Prostate gland (tissue), 2 donors: ENCODE results near the gene MRPS27. TPM values are rescaled to one million over a fixed set of nuclear protein-coding genes. Genes with fewer than 3 reads are reported as not detected.

ENCODE experiments used
- DNase-seq: peaks from one replicate; pipeline ENCODE4 v3.0.0-alpha.2; 2019; ENCODE audit warnings: low spot score
- H3K27ac ChIP-seq, 2 donors: fragments of 200-600 bp; sonication (generic); 2 replicates each; pipeline ENCODE4 v1.5.1; 2017 to 2019
- H3K27me3 ChIP-seq: fragments of 200-600 bp; sonication (generic); replicated peaks from 2 replicates; pipeline ENCODE4 v1.5.1; 2019; ENCODE audit not compliant: insufficient read depth
- H3K36me3 ChIP-seq, 2 donors: fragments of 200-600 bp; sonication (generic); 1 replicate in 1 of 2; 2 replicates in 1 of 2; pipeline versions ENCODE4 v1.5.1 to v1.8.1; 2017 to 2019
- H3K4me1 ChIP-seq: fragments of 200-600 bp; sonication (generic); replicated peaks from 2 replicates; pipeline ENCODE4 v1.5.1; 2019
- H3K4me3 ChIP-seq, 2 donors: fragments of 200-600 bp; sonication (generic); 2 replicates each; pipeline ENCODE4 v1.5.1; 2017 to 2019
- H3K9me3 ChIP-seq: fragments of 200-600 bp; sonication (generic); 2 replicates; pipeline ENCODE4 v1.5.1; 2017
- CTCF ChIP-seq, 4 experiments: fragments of 200-600 bp in 2 of 4; fragments of 450-650 bp in 2 of 4; sonication (generic) in 2 of 4; IDR thresholded peaks; 1 replicate in 3 of 4; 2 replicates in 1 of 4; pipeline ENCODE4 v1.5.1; 2016 to 2019; ENCODE audit warnings: antibody characterized with exemption in 4 of 4, mild to moderate bottlenecking in 2 of 4, moderate library complexity in 2 of 4
- POLR2A ChIP-seq: fragments of 450-650 bp; IDR thresholded peaks from one replicate; pipeline ENCODE4 v1.6.1; 2016; ENCODE audit warnings: antibody characterized with exemption, mild to moderate bottlenecking
- POLR2AphosphoS5 ChIP-seq: sonication (generic); formaldehyde crosslinking; IDR thresholded peaks from one replicate; pipeline ENCODE4 v1.6.1; 2017; ENCODE audit warnings: antibody characterized with exemption
- WGBS: methylation state at CpG from one replicate; pipeline ENCODE4 v1.1.5; 2018; 5-methylcytosine and 5-hydroxymethylcytosine counted together
- intact Hi-C: fragments of 100-400 bp; cut with DNase I; formaldehyde crosslinking; loops from one replicate; pipeline ENCODE4 v1.14.2; 2022
- total RNA-seq, 2 donors: library from RNA; depleted of rRNA; stranded (reverse); fragments of >200 nt; gene quantifications; one replicate each; pipeline ENCODE4 v1.1.0, GENCODE V29; 2016

Gene MRPS27
- total RNA-seq, 2 donors from 2014 or later: 43.3 to 51.1 TPM

GRCh38 chr5:72359886-72360285 lies 39.8 kb upstream of the MRPS27 start:
- no peak for TF ChIP-seq POLR2A
- TF ChIP-seq POLR2AphosphoS5: no peak
- WGBS: 97% methylated on average over 1 of the region's 1 CpG
- H3K27me3 ChIP-seq: no peaks in the 10 kb centered on the region
- no peak overlapping the region for H3K27ac ChIP-seq
- no peaks in the 10 kb centered on the region for H3K9me3 ChIP-seq
- no peak overlapping the region for H3K4me3 ChIP-seq
- no peaks in the 10 kb centered on the region for H3K36me3 ChIP-seq
- no peaks in the 10 kb centered on the region for H3K4me1 ChIP-seq
- intact Hi-C loops: loop anchor here (10.0 kb wide), 1 partner anchor 245 kb away; no protein-coding TSS in a partner anchor
- no peak for DNase-seq

- H3K27me3 ChIP-seq: no peaks in the 10 kb centered on the region
- no peak for TF ChIP-seq CTCF (IDR thresholded peaks at IDR 0.05)
- TF ChIP-seq POLR2AphosphoS5: no peak
- no peak for TF ChIP-seq POLR2A
- intact Hi-C loops: no loop called here
- H3K9me3 ChIP-seq: no peaks in the 10 kb centered on the region
- H3K4me1 ChIP-seq: no peaks in the 10 kb centered on the region
- no peak for DNase-seq
- H3K4me3 ChIP-seq: no peak overlapping the region
- no peak overlapping the region for H3K27ac ChIP-seq
- H3K36me3 ChIP-seq: no peaks in the 10 kb centered on the region
Observed at GRCh38 chr5:72358925-72359324, 38.9 kb upstream of the MRPS27 start.

- no peak for TF ChIP-seq POLR2AphosphoS5
- no peak for TF ChIP-seq POLR2A
- no peak for TF ChIP-seq CTCF (IDR thresholded peaks at IDR 0.05)
- no peaks in the 10 kb centered on the region for H3K4me1 ChIP-seq
- H3K27ac ChIP-seq: no peak overlapping the region
- intact Hi-C loops: no loop called here
- no peak overlapping the region for H3K4me3 ChIP-seq
- no peaks in the 10 kb centered on the region for H3K36me3 ChIP-seq
- no peaks in the 10 kb centered on the region for H3K27me3 ChIP-seq
- WGBS: 78% methylated on average over 1 of the region's 1 CpG
- DNase-seq: no peak
- H3K9me3 ChIP-seq: no peaks in the 10 kb centered on the region
Observed at GRCh38 chr5:72356361-72356760, 36.3 kb upstream of the MRPS27 start.

- no peaks in the 10 kb centered on the region for H3K4me1 ChIP-seq
- no peak overlapping the region for H3K4me3 ChIP-seq
- WGBS: 79% methylated on average over 5 of the region's 5 CpGs
- no peaks in the 10 kb centered on the region for H3K36me3 ChIP-seq
- TF ChIP-seq CTCF (IDR thresholded peaks at IDR 0.05) (peak in 2 of 4 experiments; percentile 25 to 37), POLR2A (no peak)
- intact Hi-C loops: no loop called here
- DNase-seq: no peak
- H3K27ac ChIP-seq: no peak overlapping the region
- H3K27me3 ChIP-seq: no peaks in the 10 kb centered on the region
- H3K9me3 ChIP-seq: no peaks in the 10 kb centered on the region
Observed at GRCh38 chr5:72355706-72356299, 35.8 kb upstream of the MRPS27 start.

- Histone ChIP-seq H3K4me3 (no peak overlapping the region), H3K36me3 (no peaks in the 10 kb centered on the region), H3K9me3 (no peaks in the 10 kb centered on the region), H3K27me3 (no peaks in the 10 kb centered on the region), H3K27ac (no peak overlapping the region), H3K4me1 (no peaks in the 10 kb centered on the region)
- no peak for TF ChIP-seq CTCF (IDR thresholded peaks at IDR 0.05)
- TF ChIP-seq POLR2A: no peak
- TF ChIP-seq POLR2AphosphoS5: no peak
- intact Hi-C loops: no loop called here
- no peak for DNase-seq
Observed at GRCh38 chr5:72353046-72353445, 33.0 kb upstream of the MRPS27 start.
